HepG2 (cell line): ENCODE data around the gene CHTF8.

ENCODE experiments used
- JUND ChIP-seq: sonication (generic); formaldehyde crosslinking; IDR thresholded peaks from 2 replicates; pipeline ENCODE4 v1.8.0; 2022; ENCODE audit warnings: mild to moderate bottlenecking, missing genetic modification reagents
- NFRKB ChIP-seq: fragments of 450-650 bp; IDR thresholded peaks from 2 replicates; pipeline ENCODE4 v1.6.1; 2017

GRCh38 chr16:69095193-69095592, 37.2 kb downstream of the CHTF8 start:
- no peak for TF ChIP-seq NFRKB
- no peak for TF ChIP-seq JUND (CRISPR knock-in tag)
